BJ (cell line): ENCODE results near the gene ESRRB. TPM values are rescaled to one million over a fixed set of nuclear protein-coding genes. Genes with fewer than 3 reads are reported as not detected.

Source experiments
- CTCF ChIA-PET: fragments of 350-600 bp; formaldehyde crosslinking; extraction: SDS; loops from one replicate; lab custom pipeline; 2021; ENCODE audit warnings: antibody characterized with exemption, inconsistent platforms; lab: Yijun Ruan, JAX
- POLR2A ChIA-PET: fragments of 300-600 bp; sonication (Branson Sonifier 250); formaldehyde crosslinking; extraction: SDS; loops from one replicate; lab custom pipeline; 2021; ENCODE audit warnings: antibody characterized with exemption; lab: Charles Lee
- DNase-seq: peaks from one replicate; pipeline ENCODE4 v3.0.0-alpha.2; 2011; ENCODE audit warnings: low read depth
- H3K27me3 ChIP-seq: 2 replicates; pipeline ENCODE4 v1.6.0; 2011; ENCODE audit warnings: low read length; ENCODE audit not compliant: control insufficient read depth, insufficient read depth
- H3K36me3 ChIP-seq: 2 replicates; pipeline ENCODE4 v1.5.1; 2011; ENCODE audit warnings: low read length; ENCODE audit not compliant: control insufficient read depth, insufficient read depth
- H3K4me3 ChIP-seq: 2 replicates; pipeline ENCODE4 v1.5.1; 2011; ENCODE audit warnings: low read depth, mild to moderate bottlenecking, control low read depth, low read length
- polyA plus RNA-seq: library from polyadenylated mRNA; depleted of rRNA; stranded (reverse); fragments of >200 nt; gene quantifications from 2 replicates; pipeline ENCODE4 v1.2.3, GENCODE V29; 2011
- TF ChIP-seq, protein P1 (sequence below): IDR thresholded peaks from 2 replicates; pipeline ENCODE4 v1.5.1; 2011; ENCODE audit warnings: low read depth, mild to moderate bottlenecking, control low read depth, inconsistent platforms, low read length, moderate library complexity; ENCODE audit not compliant: insufficient read depth

Gene ESRRB
- polyA plus RNA-seq, 1 experiment = not detected

DNA sequence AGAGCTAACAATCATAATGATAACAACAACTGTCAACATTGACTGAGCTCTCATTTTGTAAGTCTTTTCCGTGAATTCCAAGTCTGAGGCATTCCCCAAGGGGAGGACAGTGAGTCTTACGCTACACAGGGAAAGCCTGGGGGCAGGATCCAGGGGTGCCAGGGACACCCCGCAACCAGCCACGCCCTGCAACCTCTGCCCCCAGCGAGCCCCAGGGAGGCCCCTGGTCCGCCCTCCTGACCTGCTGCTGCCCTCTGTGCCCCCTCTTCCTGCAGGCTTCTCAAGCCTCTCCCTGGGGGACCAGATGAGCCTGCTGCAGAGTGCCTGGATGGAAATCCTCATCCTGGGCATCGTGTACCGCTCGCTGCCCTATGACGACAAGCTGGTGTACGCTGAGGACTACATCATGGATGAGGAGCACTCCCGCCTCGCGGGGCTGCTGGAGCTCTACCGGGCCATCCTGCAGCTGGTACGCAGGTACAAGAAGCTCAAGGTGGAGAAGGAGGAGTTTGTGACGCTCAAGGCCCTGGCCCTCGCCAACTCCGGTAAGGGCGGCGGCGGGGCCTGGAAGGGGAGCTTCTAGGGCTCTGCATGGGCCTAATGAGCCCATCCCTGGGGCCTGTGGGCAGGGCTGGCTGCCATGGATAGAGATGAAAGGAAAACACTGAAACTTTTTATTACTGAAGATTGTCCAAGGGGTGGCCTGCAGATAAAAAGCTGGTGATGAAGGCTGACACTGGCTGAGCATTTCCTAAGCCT lies 115.4 kb downstream of the ESRRB start:
- no peaks in the 10 kb centered on the region for H3K27me3 ChIP-seq
- ChIA-PET CTCF (interaction anchor here (0.6 kb wide), 1 partner anchor 608 kb away, joined by 3 read pairs; no protein-coding TSS in a partner anchor), POLR2A (no interaction called here)
- no peaks in the 10 kb centered on the region for H3K36me3 ChIP-seq
- no peak for DNase-seq
- TF ChIP-seq, protein P1, sequence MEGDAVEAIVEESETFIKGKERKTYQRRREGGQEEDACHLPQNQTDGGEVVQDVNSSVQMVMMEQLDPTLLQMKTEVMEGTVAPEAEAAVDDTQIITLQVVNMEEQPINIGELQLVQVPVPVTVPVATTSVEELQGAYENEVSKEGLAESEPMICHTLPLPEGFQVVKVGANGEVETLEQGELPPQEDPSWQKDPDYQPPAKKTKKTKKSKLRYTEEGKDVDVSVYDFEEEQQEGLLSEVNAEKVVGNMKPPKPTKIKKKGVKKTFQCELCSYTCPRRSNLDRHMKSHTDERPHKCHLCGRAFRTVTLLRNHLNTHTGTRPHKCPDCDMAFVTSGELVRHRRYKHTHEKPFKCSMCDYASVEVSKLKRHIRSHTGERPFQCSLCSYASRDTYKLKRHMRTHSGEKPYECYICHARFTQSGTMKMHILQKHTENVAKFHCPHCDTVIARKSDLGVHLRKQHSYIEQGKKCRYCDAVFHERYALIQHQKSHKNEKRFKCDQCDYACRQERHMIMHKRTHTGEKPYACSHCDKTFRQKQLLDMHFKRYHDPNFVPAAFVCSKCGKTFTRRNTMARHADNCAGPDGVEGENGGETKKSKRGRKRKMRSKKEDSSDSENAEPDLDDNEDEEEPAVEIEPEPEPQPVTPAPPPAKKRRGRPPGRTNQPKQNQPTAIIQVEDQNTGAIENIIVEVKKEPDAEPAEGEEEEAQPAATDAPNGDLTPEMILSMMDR = no peak
- no peak overlapping the region for H3K4me3 ChIP-seq

DNA sequence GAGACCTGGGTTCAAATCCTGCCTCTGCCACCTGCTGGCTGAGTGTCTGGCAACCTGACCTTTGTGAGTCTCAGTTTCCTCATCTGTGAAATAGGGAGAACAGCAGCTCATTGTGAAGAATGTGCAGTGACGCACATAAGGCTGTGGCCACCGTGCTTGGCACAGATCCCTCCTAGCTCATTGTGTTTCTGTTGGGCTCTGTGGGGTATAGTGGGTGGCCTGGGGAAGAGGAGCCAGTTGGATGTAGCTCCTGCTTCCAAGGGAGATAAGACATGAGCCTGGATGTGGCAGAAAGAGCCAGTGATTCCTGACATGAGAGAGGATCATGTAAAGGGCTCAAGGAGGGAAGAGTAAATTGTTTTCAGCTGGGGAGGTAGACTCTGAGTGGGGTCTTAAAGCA lies 120.0 kb downstream of the ESRRB start:
- no peak for DNase-seq
- Histone ChIP-seq H3K36me3 (no peaks in the 10 kb centered on the region), H3K27me3 (peaks cover 1% of the 10 kb centered on the region; the same call in 1 of the 2 replicates), H3K4me3 (no peak overlapping the region)
- TF ChIP-seq, protein P1 = no peak
- ChIA-PET CTCF (no interaction called here), POLR2A (no interaction called here)

DNA sequence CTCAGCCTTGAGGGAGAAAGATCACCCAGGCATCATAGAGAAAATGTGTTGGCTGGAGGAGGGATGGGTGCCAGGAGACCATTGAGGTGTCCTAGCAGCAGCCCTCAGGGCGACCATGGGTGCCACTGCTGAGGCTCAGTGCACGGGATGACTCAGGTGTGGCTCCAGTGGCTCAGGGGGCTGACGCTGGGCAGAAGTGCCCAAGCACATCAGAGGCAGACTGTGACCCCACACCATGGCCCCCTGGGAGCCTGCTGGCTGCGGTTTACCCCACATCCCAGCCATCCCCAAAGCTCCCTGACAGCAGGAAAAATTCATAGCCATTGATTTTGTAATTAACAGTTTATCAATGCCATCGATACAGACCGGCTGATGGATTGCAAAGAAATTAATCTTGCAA lies 120.7 kb downstream of the ESRRB start:
- ChIA-PET POLR2A (no interaction called here), CTCF (no interaction called here)
- Histone ChIP-seq H3K27me3 (peaks cover 1% of the 10 kb centered on the region; the same call in 1 of the 2 replicates), H3K36me3 (no peaks in the 10 kb centered on the region), H3K4me3 (no peak overlapping the region)
- no peak for DNase-seq
- TF ChIP-seq, protein P1 = no peak

DNA sequence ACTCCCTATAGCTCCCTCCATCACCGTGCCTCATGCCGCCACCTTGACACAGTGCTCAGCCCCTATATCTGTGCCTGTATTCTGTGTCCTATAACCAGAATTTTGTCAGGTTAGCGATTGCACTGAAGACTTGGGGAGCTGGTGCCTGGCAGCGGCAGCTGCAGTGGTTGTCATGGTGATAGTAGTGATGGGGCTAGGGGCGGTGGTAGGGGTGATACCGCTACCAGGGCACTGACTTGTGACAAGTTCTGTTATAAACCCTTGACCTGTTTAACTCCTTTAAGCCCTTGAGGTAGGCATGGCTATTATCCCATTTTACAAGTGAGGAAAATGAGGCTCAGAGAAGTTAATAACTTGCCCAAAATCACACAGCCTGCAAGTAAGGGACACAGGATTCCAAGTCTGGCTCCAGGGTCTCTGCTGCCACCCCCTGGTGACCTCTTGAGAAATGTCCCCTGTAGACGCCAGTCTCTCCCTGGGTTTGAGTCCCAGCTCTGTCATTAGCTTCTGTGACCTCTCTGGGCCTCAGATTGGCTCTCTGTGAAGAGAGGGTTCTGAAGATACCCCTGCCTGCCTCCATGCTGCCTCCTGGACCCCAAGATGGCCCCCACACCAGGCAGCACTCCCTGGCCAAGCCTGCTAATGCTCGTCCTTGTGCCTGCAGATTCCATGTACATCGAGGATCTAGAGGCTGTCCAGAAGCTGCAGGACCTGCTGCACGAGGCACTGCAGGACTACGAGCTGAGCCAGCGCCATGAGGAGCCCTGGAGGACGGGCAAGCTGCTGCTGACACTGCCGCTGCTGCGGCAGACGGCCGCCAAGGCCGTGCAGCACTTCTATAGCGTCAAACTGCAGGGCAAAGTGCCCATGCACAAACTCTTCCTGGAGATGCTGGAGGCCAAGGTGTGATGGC lies 121.9 kb downstream of the ESRRB start:
- ChIA-PET CTCF (no interaction called here), POLR2A (no interaction called here)
- Histone ChIP-seq H3K27me3 (peaks cover 1% of the 10 kb centered on the region; the same call in 1 of the 2 replicates), H3K36me3 (no peaks in the 10 kb centered on the region), H3K4me3 (no peak overlapping the region)
- no peak for DNase-seq
- TF ChIP-seq, protein P1 = no peak

DNA sequence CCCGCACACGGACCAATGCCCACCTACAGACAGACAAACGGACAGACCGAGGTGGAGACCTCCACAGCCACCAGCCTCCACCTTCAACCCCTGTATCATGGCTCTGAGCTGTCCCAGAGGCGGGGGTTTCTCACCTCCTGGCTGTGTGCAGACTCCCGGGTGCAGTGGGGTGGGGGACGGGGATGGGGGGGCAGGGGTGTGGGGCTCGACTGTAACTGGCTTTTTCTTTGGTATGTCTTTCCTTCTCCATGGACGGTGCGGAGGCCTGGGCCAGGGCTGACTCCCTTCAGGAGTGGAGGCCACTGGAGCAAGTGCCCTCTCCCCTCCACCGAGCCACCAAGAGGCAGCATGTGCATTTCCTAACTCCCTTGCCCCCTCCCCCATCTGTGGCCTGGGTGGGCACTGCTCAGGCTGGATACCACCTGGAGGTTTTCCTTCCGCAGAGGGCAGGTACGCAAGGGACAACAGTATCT lies 122.6 kb downstream of the ESRRB start:
- H3K4me3 ChIP-seq = no peak overlapping the region
- POLR2A ChIA-PET = no interaction called here
- no peak for DNase-seq
- CTCF ChIA-PET = no interaction called here
- peaks cover 1% of the 10 kb centered on the region; the same call in 1 of the 2 replicates for H3K27me3 ChIP-seq
- TF ChIP-seq, protein P1 = no peak
- no peaks in the 10 kb centered on the region for H3K36me3 ChIP-seq
